HepG2 (cell line): ENCODE measurements around the gene RBM26. TPM values are rescaled to one million over a fixed set of nuclear protein-coding genes. Genes with fewer than 3 reads are reported as not detected.

Experiments
- ATAC-seq: fragments of 200-7000 bp; cut with Tn5 transposase; 3 replicates; pipeline ENCODE4 v1.9.1; 2020; ENCODE audit warnings: mild to moderate bottlenecking, moderate library complexity
- BruUV-seq: library from RNA; stranded (reverse); fragments of 400-500 nt; replicated peaks from 2 replicates; lab custom pipeline; 2021; lab: Mats Ljungman, UMichigan
- CTCF ChIA-PET: fragments of 300-600 bp; formaldehyde crosslinking; extraction: SDS; loops from one replicate; lab custom pipeline; 2021; ENCODE audit warnings: low total read pairs, inconsistent platforms, low intra/inter-chr PET ratio; lab: Yijun Ruan, JAX
- POLR2A ChIA-PET: fragments of 350-600 bp; sonication (Branson Sonifier 250); formaldehyde crosslinking; loops from one replicate; lab custom pipeline; 2020; ENCODE audit warnings: antibody characterized with exemption, inconsistent platforms; lab: Yijun Ruan, JAX
- DNase-seq: peaks from one replicate; pipeline ENCODE4 v3.0.0-alpha.2; 2015; ENCODE audit warnings: low spot score
- FAIRE-seq: peaks from 3 replicates; lab custom pipeline; 2011; peaks lifted over from hg19 to GRCh38; lab: Jason Lieb, UNC
- H2AFZ ChIP-seq: one replicate; pipeline ENCODE4 v1.6.1; 2011; ENCODE audit warnings: low read length, inconsistent platforms
- H3K27ac ChIP-seq: fragments of 300-600 bp; 3 replicates; pipeline ENCODE4 v1.8.0; 2011; ENCODE audit warnings: mixed run types, mild to moderate bottlenecking, mixed read lengths, low read length, inconsistent platforms; ENCODE audit not compliant: insufficient read depth; ENCODE audit errors: extremely low read length
- H3K27me3 ChIP-seq, 2 experiments: fragments of 200-600 bp in 1 of 2; 2 replicates in 1 of 2; 3 replicates in 1 of 2; pipeline versions ENCODE4 v1.6.0 to v1.8.0; 2011; ENCODE audit warnings: low read length in 2 of 2, mild to moderate bottlenecking in 2 of 2, moderate library complexity in 2 of 2, inconsistent platforms in 1 of 2; ENCODE audit not compliant: insufficient read depth in 2 of 2, control insufficient read depth in 1 of 2
- H3K36me3 ChIP-seq, 2 experiments: fragments of 200-600 bp in 1 of 2; replicated peaks in 1 of 2; 2 replicates in 1 of 2; 3 replicates in 1 of 2; pipeline versions ENCODE4 v1.5.1 to v1.8.0; 2011; ENCODE audit warnings: low read length in 2 of 2, inconsistent platforms in 1 of 2; ENCODE audit not compliant: insufficient read depth in 2 of 2, control insufficient read depth in 1 of 2
- H3K4me1 ChIP-seq: 2 replicates; pipeline ENCODE4 v1.5.1; 2012; ENCODE audit warnings: low read length, inconsistent platforms; ENCODE audit not compliant: insufficient read depth
- H3K4me2 ChIP-seq: 2 replicates; pipeline ENCODE4 v1.6.0; 2011; ENCODE audit warnings: low read depth, low read length, inconsistent platforms
- H3K4me3 ChIP-seq, 3 experiments: fragments of 200-600 bp in 1 of 3; sonication (generic), shearing (Covaris generic) in 1 of 3; replicated peaks in 1 of 3; 2 replicates each; pipeline ENCODE4 v1.5.1; 2011 to 2016; ENCODE audit warnings: low read length in 3 of 3, inconsistent platforms in 2 of 3, low read depth in 2 of 3, mild to moderate bottlenecking in 2 of 3, control low read depth in 1 of 3, mixed read lengths in 1 of 3; ENCODE audit not compliant: insufficient read depth in 1 of 3
- H3K79me2 ChIP-seq: one replicate; pipeline ENCODE4 v1.6.1; 2011; ENCODE audit warnings: low read length, inconsistent platforms; ENCODE audit not compliant: insufficient read depth
- H3K9ac ChIP-seq: 2 replicates; pipeline ENCODE4 v1.6.0; 2011; ENCODE audit warnings: mild to moderate bottlenecking, low read depth, low read length, inconsistent platforms; ENCODE audit not compliant: insufficient read depth
- H3K9me3 ChIP-seq: 2 replicates; pipeline ENCODE4 v1.5.1; 2012; ENCODE audit warnings: mild to moderate bottlenecking, low read length
- H4K20me1 ChIP-seq: 2 replicates; pipeline ENCODE4 v1.6.0; 2011; ENCODE audit warnings: inconsistent platforms, mild to moderate bottlenecking, low read length, moderate library complexity; ENCODE audit not compliant: insufficient read depth
- ARNT ChIP-seq: fragments of 450-650 bp; IDR thresholded peaks from 2 replicates; pipeline ENCODE4 v1.6.1; 2017
- CBX2 ChIP-seq, 2 experiments: fragments of 200-600 bp in 1 of 2; sonication (generic); formaldehyde crosslinking in 1 of 2; IDR thresholded peaks; 2 replicates each; pipeline versions ENCODE4 v1.7.0 to v1.8.1; 2018 to 2022; ENCODE audit warnings: low read depth in 2 of 2, low read length in 1 of 2, mild to moderate bottlenecking in 1 of 2, missing genetic modification reagents in 1 of 2
- DPF2 ChIP-seq: sonication (generic); formaldehyde crosslinking; IDR thresholded peaks from 2 replicates; pipeline ENCODE4 v1.4.0; 2020; ENCODE audit warnings: mild to moderate bottlenecking, low read depth, missing genetic modification reagents, borderline replicate concordance
- IKZF4 ChIP-seq: sonication (generic); formaldehyde crosslinking; IDR thresholded peaks from 2 replicates; pipeline ENCODE4 v1.5.1; 2020; ENCODE audit warnings: borderline replicate concordance, mild to moderate bottlenecking, low read depth, missing genetic modification reagents; ENCODE audit errors: not compliant biosample characterization
- JARID2 ChIP-seq: sonication (generic); formaldehyde crosslinking; IDR thresholded peaks from 2 replicates; pipeline ENCODE4 v1.8.1; 2023; ENCODE audit warnings: missing genetic modification reagents, inconsistent platforms; ENCODE audit not compliant: insufficient replicate concordance
- KLF11 ChIP-seq: IDR thresholded peaks from 2 replicates; pipeline ENCODE4 v1.6.1; 2016; ENCODE audit warnings: missing compliant biosample characterization
- MAF1 ChIP-seq: sonication (generic); formaldehyde crosslinking; IDR thresholded peaks from 2 replicates; pipeline ENCODE4 v1.5.0; 2020; ENCODE audit warnings: missing genetic modification reagents, borderline replicate concordance
- NFRKB ChIP-seq: fragments of 450-650 bp; IDR thresholded peaks from 2 replicates; pipeline ENCODE4 v1.6.1; 2017
- SSRP1 ChIP-seq: IDR thresholded peaks from 2 replicates; pipeline ENCODE4 v1.6.1; 2016; ENCODE audit warnings: control low read depth
- TGIF2 ChIP-seq: IDR thresholded peaks from 2 replicates; pipeline ENCODE4 v1.6.1; 2016; ENCODE audit warnings: control low read depth, missing compliant biosample characterization
- WIZ ChIP-seq: sonication (generic); formaldehyde crosslinking; IDR thresholded peaks from 2 replicates; pipeline ENCODE4 v1.5.1; 2020; ENCODE audit warnings: mild to moderate bottlenecking, missing genetic modification reagents
- ZBTB1 ChIP-seq: sonication (generic); formaldehyde crosslinking; IDR thresholded peaks from 2 replicates; pipeline ENCODE4 v1.4.0; 2020; ENCODE audit warnings: missing genetic modification reagents, borderline replicate concordance
- ZKSCAN5 ChIP-seq: sonication (generic); formaldehyde crosslinking; IDR thresholded peaks from 2 replicates; pipeline ENCODE4 v1.5.1; 2020; ENCODE audit warnings: mild to moderate bottlenecking, missing genetic modification reagents
- ZNF12 ChIP-seq: sonication (generic); formaldehyde crosslinking; IDR thresholded peaks from 2 replicates; pipeline ENCODE4 v1.5.0; 2020; ENCODE audit warnings: missing genetic modification reagents
- ZNF598 ChIP-seq: sonication (generic); formaldehyde crosslinking; IDR thresholded peaks from 2 replicates; pipeline ENCODE4 v1.5.1; 2020; ENCODE audit warnings: mild to moderate bottlenecking, missing genetic modification reagents, borderline replicate concordance
- ZSCAN9 ChIP-seq: IDR thresholded peaks from 2 replicates; pipeline ENCODE4 v1.6.1; 2016; ENCODE audit warnings: borderline replicate concordance
- WGBS: methylation state at CpG from one replicate; pipeline ENCODE4 v1.1.6; 2017; ENCODE audit warnings: low lambda C conversion rate; 5-methylcytosine and 5-hydroxymethylcytosine counted together
- in situ Hi-C: cut with HindIII; loops from 2 replicates; pipeline ENCODE4 v1.10.0; 2017; ENCODE audit warnings: low pct_unique_long_range_greater_than_20kb; ENCODE audit not compliant: extremely low pct_ligation_motif_present
- intact Hi-C: fragments of 100-400 bp; cut with micrococcal nuclease; formaldehyde crosslinking; loops from one replicate; pipeline ENCODE4 v1.10.0; 2022; ENCODE audit not compliant: unreplicated experiment
- polyA plus RNA-seq, 8 experiments: library from polyadenylated mRNA; depleted of rRNA in 3 of 8; stranded (reverse) in 7 of 8; unstranded in 1 of 8; fragments of >200 nt; fragmentation: Illumina TruSeq in 4 of 8; extraction: Trizol in 4 of 8; gene quantifications; 2 replicates each; pipeline versions ENCODE4 v1.2.1 to v1.2.3, GENCODE V29; 2011 to 2016; ENCODE audit warnings: low read depth in 4 of 8, missing spikeins in 1 of 8, mixed read lengths in 1 of 8; ENCODE audit not compliant: insufficient read depth in 1 of 8
- total RNA-seq, 5 experiments: library from RNA; depleted of rRNA; stranded (reverse); fragments of >200 nt; fragmentation: Illumina TruSeq; extraction: Trizol; gene quantifications; 2 replicates each; pipeline ENCODE4 v1.2.3, GENCODE V29; 2016; ENCODE audit warnings: low read depth in 1 of 5
- TF ChIP-seq, protein P1 (sequence below): sonication (generic); formaldehyde crosslinking; IDR thresholded peaks from 2 replicates; pipeline ENCODE4 v1.4.0; 2020; ENCODE audit warnings: mild to moderate bottlenecking, missing genetic modification reagents, borderline replicate concordance
- TF ChIP-seq, protein P2 (sequence below): sonication (generic); formaldehyde crosslinking; IDR thresholded peaks from 2 replicates; pipeline ENCODE4 v1.4.0; 2020; ENCODE audit warnings: missing genetic modification reagents, borderline replicate concordance

RBM26 gene
- total and polyA plus RNA-seq, 2 of the 13 experiments (the other 11 are each of a cell fraction or from before 2014, with no cell fraction given) = 19.4 to 34.4 TPM

DNA sequence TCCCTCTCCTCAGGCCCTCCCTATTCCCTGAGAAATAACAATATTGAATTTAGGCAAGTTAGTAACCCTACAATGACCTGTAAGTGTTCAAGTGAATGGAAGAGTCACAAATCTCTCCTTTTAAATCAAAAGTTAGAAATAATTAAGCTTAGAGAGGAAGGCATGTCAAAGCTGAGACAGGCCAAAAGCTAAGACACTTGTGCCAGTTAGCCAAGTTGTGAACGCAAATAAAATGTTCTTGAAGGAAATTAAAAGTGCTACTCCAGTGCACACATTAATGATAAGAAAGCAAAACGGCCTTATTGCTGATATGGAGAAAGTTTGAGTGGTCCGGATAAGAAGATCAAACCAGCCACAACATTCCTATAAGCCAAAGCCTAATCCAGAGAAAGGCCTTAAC, 120.9 kb downstream of the RBM26 start:
- Histone ChIP-seq H3K4me3 (no peak overlapping the region), H3K4me2 (no peak overlapping the region), H3K4me1 (peaks cover 18% of the 10 kb centered on the region), H3K36me3 (no peaks in the 10 kb centered on the region), H3K27me3 (no peaks in the 10 kb centered on the region), H2AFZ (no peak overlapping the region), H3K27ac (no peak overlapping the region), H3K9me3 (no peaks in the 10 kb centered on the region), H3K9ac (no peak overlapping the region), H4K20me1 (no peaks in the 10 kb centered on the region), H3K79me2 (no peaks in the 10 kb centered on the region)
- ChIA-PET CTCF (no interaction called here), POLR2A (no interaction called here)
- WGBS = 63% methylated on average over 3 of the region's 3 CpGs
- no TSS peak for BruUV-seq
- ATAC-seq (no peak), DNase-seq (no peak), FAIRE-seq (no peak)
- intact Hi-C loops = no loop called here
- TF ChIP-seq MAF1 (CRISPR knock-in tag) (no peak), JARID2 (CRISPR knock-in tag) (no peak), CBX2 (IDR thresholded peaks at IDR 0.05; ENCODE audit: low read depth, low read length) (no peak), CBX2 (CRISPR knock-in tag; IDR thresholded peaks at IDR 0.05; ENCODE audit: low read depth) (no peak), SSRP1 (CRISPR knock-in tag) (no peak), IKZF4 (CRISPR knock-in tag) (no peak), NFRKB (no peak), TGIF2 (no peak), ARNT (no peak), ZBTB1 (CRISPR knock-in tag) (no peak), ZKSCAN5 (CRISPR knock-in tag) (no peak), DPF2 (CRISPR knock-in tag) (no peak), ZNF598 (no peak), WIZ (CRISPR knock-in tag) (no peak), ZSCAN9 (CRISPR knock-in tag) (no peak), ZNF12 (CRISPR knock-in tag) (no peak), KLF11 (CRISPR knock-in tag) (no peak)
- TF ChIP-seq, protein P1, sequence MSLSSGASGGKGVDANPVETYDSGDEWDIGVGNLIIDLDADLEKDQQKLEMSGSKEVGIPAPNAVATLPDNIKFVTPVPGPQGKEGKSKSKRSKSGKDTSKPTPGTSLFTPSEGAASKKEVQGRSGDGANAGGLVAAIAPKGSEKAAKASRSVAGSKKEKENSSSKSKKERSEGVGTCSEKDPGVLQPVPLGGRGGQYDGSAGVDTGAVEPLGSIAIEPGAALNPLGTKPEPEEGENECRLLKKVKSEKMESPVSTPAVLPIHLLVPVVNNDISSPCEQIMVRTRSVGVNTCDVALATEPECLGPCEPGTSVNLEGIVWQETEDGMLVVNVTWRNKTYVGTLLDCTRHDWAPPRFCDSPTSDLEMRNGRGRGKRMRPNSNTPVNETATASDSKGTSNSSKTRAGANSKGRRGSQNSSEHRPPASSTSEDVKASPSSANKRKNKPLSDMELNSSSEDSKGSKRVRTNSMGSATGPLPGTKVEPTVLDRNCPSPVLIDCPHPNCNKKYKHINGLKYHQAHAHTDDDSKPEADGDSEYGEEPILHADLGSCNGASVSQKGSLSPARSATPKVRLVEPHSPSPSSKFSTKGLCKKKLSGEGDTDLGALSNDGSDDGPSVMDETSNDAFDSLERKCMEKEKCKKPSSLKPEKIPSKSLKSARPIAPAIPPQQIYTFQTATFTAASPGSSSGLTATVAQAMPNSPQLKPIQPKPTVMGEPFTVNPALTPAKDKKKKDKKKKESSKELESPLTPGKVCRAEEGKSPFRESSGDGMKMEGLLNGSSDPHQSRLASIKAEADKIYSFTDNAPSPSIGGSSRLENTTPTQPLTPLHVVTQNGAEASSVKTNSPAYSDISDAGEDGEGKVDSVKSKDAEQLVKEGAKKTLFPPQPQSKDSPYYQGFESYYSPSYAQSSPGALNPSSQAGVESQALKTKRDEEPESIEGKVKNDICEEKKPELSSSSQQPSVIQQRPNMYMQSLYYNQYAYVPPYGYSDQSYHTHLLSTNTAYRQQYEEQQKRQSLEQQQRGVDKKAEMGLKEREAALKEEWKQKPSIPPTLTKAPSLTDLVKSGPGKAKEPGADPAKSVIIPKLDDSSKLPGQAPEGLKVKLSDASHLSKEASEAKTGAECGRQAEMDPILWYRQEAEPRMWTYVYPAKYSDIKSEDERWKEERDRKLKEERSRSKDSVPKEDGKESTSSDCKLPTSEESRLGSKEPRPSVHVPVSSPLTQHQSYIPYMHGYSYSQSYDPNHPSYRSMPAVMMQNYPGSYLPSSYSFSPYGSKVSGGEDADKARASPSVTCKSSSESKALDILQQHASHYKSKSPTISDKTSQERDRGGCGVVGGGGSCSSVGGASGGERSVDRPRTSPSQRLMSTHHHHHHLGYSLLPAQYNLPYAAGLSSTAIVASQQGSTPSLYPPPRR (CRISPR knock-in tag) = no peak
- TF ChIP-seq, protein P2, sequence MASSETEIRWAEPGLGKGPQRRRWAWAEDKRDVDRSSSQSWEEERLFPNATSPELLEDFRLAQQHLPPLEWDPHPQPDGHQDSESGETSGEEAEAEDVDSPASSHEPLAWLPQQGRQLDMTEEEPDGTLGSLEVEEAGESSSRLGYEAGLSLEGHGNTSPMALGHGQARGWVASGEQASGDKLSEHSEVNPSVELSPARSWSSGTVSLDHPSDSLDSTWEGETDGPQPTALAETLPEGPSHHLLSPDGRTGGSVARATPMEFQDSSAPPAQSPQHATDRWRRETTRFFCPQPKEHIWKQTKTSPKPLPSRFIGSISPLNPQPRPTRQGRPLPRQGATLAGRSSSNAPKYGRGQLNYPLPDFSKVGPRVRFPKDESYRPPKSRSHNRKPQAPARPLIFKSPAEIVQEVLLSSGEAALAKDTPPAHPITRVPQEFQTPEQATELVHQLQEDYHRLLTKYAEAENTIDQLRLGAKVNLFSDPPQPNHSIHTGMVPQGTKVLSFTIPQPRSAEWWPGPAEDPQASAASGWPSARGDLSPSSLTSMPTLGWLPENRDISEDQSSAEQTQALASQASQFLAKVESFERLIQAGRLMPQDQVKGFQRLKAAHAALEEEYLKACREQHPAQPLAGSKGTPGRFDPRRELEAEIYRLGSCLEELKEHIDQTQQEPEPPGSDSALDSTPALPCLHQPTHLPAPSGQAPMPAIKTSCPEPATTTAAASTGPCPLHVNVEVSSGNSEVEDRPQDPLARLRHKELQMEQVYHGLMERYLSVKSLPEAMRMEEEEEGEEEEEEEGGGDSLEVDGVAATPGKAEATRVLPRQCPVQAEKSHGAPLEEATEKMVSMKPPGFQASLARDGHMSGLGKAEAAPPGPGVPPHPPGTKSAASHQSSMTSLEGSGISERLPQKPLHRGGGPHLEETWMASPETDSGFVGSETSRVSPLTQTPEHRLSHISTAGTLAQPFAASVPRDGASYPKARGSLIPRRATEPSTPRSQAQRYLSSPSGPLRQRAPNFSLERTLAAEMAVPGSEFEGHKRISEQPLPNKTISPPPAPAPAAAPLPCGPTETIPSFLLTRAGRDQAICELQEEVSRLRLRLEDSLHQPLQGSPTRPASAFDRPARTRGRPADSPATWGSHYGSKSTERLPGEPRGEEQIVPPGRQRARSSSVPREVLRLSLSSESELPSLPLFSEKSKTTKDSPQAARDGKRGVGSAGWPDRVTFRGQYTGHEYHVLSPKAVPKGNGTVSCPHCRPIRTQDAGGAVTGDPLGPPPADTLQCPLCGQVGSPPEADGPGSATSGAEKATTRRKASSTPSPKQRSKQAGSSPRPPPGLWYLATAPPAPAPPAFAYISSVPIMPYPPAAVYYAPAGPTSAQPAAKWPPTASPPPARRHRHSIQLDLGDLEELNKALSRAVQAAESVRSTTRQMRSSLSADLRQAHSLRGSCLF = no peak
- in situ Hi-C loops = no loop called here
